GM18499 (cell line): ENCODE data around the gene CDS2.

Experiments
- ATAC-seq: cut with Tn5 transposase; IDR thresholded peaks from one replicate; pipeline ENCODE4 v1.9.1; 2021; ENCODE audit warnings: moderate number of reproducible peaks; ENCODE audit not compliant: insufficient read depth, unreplicated experiment

The CDS2 gene

GRCh38 chr20:5203380-5203779, 76.6 kb downstream of the CDS2 start:
- no peak for ATAC-seq

GRCh38 chr20:5205348-5206210, 78.8 kb downstream of the CDS2 start:
- peak; percentile 92 for ATAC-seq

- ATAC-seq, result no peak
Measured at GRCh38 chr20:5207138-5207537, 80.3 kb downstream of the CDS2 start.

- no peak for ATAC-seq
Measured at GRCh38 chr20:5211803-5212714, 85.3 kb downstream of the CDS2 start.

- ATAC-seq, result no peak
Measured at GRCh38 chr20:5212907-5213487, 86.2 kb downstream of the CDS2 start.

- ATAC-seq, result no peak
Measured at GRCh38 chr20:5214826-5215225, 88.0 kb downstream of the CDS2 start.

- ATAC-seq, result no peak
Measured at GRCh38 chr20:5215672-5216304, 89.0 kb downstream of the CDS2 start.

- ATAC-seq, result no peak
Measured at GRCh38 chr20:5216663-5217062, 89.9 kb downstream of the CDS2 start.

GRCh38 chr20:5217616-5218015, 90.8 kb downstream of the CDS2 start:
- ATAC-seq, result no peak

GRCh38 chr20:5220321-5221060, 93.7 kb downstream of the CDS2 start:
- ATAC-seq, result no peak

GRCh38 chr20:5221061-5221430, 94.2 kb downstream of the CDS2 start:
- no peak for ATAC-seq

- no peak for ATAC-seq
Measured at GRCh38 chr20:5222919-5223634, 96.3 kb downstream of the CDS2 start.

GRCh38 chr20:5230544-5230943, 103.7 kb downstream of the CDS2 start:
- no peak for ATAC-seq

GRCh38 chr20:5234158-5234557, 107.3 kb downstream of the CDS2 start:
- no peak for ATAC-seq

GRCh38 chr20:5234978-5235377, 108.2 kb downstream of the CDS2 start:
- no peak for ATAC-seq
